CD4-positive, alpha-beta memory T cell (primary cell): ENCODE measurements around the gene GUCY1B1. TPM values are rescaled to one million over a fixed set of nuclear protein-coding genes. Genes with fewer than 3 reads are reported as not detected.

Experiments
- CTCF ChIA-PET: fragments of 350-600 bp; sonication (Branson Sonifier 250); formaldehyde crosslinking; loops from one replicate; lab custom pipeline; 2021; ENCODE audit warnings: inconsistent platforms; ENCODE audit not compliant: partially characterized antibody; lab: Charles Lee
- POLR2A ChIA-PET: fragments of 350-600 bp; sonication (Branson Sonifier 250); formaldehyde crosslinking; loops from one replicate; lab custom pipeline; 2021; ENCODE audit not compliant: partially characterized antibody; lab: Charles Lee
- DNase-seq, 5 donors: peaks; one replicate each; pipeline versions ENCODE4 v3.0.0 to v3.0.0-alpha.2; 2020 to 2022; ENCODE audit warnings: mixed read lengths in 1 of 5
- H3K27ac ChIP-seq: one replicate; pipeline ENCODE4 v1.7.0; 2013; ENCODE audit warnings: low read depth, low read length
- H3K27me3 ChIP-seq: 2 replicates; pipeline ENCODE4 v1.7.0; 2013; ENCODE audit warnings: mild to moderate bottlenecking, low read length, moderate library complexity; ENCODE audit not compliant: insufficient read depth
- H3K36me3 ChIP-seq: 2 replicates; pipeline ENCODE4 v1.7.0; 2013; ENCODE audit warnings: mild to moderate bottlenecking, low read length, moderate library complexity; ENCODE audit not compliant: insufficient read depth
- H3K4me1 ChIP-seq: 2 replicates; pipeline ENCODE4 v1.7.0; 2013; ENCODE audit warnings: mild to moderate bottlenecking, low read length, moderate library complexity; ENCODE audit not compliant: insufficient read depth
- H3K4me3 ChIP-seq, 2 donors: one replicate each; pipeline ENCODE4 v1.7.0; 2013; ENCODE audit warnings: low read length in 2 of 2, mild to moderate bottlenecking in 1 of 2
- H3K9me3 ChIP-seq, 2 donors: one replicate each; pipeline ENCODE4 v1.7.0; 2013; ENCODE audit warnings: low read length in 2 of 2, control low read depth in 1 of 2; ENCODE audit not compliant: control insufficient read depth in 1 of 2
- H3K27ac Mint-ChIP-seq, 7 donors: one replicate each; pipeline ENCODE4 v1.8.0; 2020 to 2021; ENCODE audit warnings: mixed read lengths in 7 of 7, mild to moderate bottlenecking in 6 of 7, inconsistent platforms in 3 of 7, moderate library complexity in 3 of 7
- H3K27me3 Mint-ChIP-seq, 2 donors: one replicate each; pipeline ENCODE4 v1.8.0; 2020 to 2021; ENCODE audit warnings: mixed read lengths in 2 of 2
- H3K36me3 Mint-ChIP-seq, 2 donors: one replicate each; pipeline ENCODE4 v1.8.0; 2020 to 2021; ENCODE audit warnings: mixed read lengths in 2 of 2, inconsistent platforms in 1 of 2, mild to moderate bottlenecking in 1 of 2
- H3K4me1 Mint-ChIP-seq, 4 donors: one replicate each; pipeline ENCODE4 v1.8.0; 2020 to 2021; ENCODE audit warnings: mixed read lengths in 4 of 4, mild to moderate bottlenecking in 1 of 4
- H3K4me3 Mint-ChIP-seq, 8 donors: one replicate each; pipeline ENCODE4 v1.8.0; 2020 to 2021; ENCODE audit warnings: mixed read lengths in 8 of 8, mild to moderate bottlenecking in 7 of 8, moderate library complexity in 6 of 8, inconsistent platforms in 3 of 8
- H3K9me3 Mint-ChIP-seq, 8 donors: one replicate each; pipeline ENCODE4 v1.8.0; 2020 to 2021; ENCODE audit warnings: mixed read lengths in 8 of 8, mild to moderate bottlenecking in 5 of 8, inconsistent platforms in 3 of 8, moderate library complexity in 1 of 8
- intact Hi-C: fragments of 100-400 bp; cut with micrococcal nuclease; formaldehyde crosslinking; loops from one replicate; pipeline ENCODE4 v1.15.1; 2023
- polyA plus RNA-seq, 2 donors: library from polyadenylated mRNA; unstranded; fragments of 300-500 nt; fragmentation: Illumina TruSeq; gene quantifications; one replicate each; pipeline ENCODE4 v1.2.3, GENCODE V29; 2021
- total RNA-seq, 2 experiments: library from RNA; stranded (reverse); gene quantifications; one replicate each; pipeline ENCODE4 v1.2.3, GENCODE V29; 2021

Gene GUCY1B1
- total and polyA plus RNA-seq, 4 experiments from 2014 or later: not detected

DNA sequence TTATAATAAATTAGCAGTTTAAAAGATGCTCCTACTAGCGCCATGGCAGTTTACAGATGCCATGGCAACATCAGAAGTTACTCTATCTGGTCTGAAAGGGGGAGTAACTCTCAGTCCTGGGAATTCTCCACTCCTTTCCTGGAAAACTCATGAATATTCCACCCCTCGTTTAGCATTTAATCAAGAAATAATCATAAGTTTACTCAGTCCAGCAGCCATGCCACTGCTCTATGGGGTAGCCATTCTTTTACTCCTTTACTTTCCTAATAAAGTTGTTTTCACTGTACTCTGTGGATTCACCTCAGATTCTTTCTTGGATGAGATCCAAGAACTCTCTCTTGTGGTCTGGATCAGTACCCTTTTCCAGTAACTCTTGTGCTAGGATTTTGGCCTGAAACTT is 52.3 kb downstream of the GUCY1B1 start:
- Histone ChIP-seq H3K4me3 (no peak overlapping the region), H3K4me1 (no peaks in the 10 kb centered on the region), H3K9me3 (no peaks in the 10 kb centered on the region), H3K27me3 (no peaks in the 10 kb centered on the region), H3K36me3 (no peaks in the 10 kb centered on the region), H3K27ac (no peak overlapping the region)
- Mint-ChIP-seq H3K36me3 (no peaks in the 10 kb centered on the region), H3K9me3 (no peaks in the 10 kb centered on the region), H3K4me1 (no peaks in the 10 kb centered on the region), H3K27me3 (peaks cover 0 to 1% of the 10 kb centered on the region in 2 donors), H3K27ac (no peak overlapping the region), H3K4me3 (no peak overlapping the region)
- intact Hi-C loops: no loop called here
- ChIA-PET CTCF (interaction anchor here (1.1 kb wide), 2 partner anchors 10 kb away, joined by 3 to 4 read pairs; no protein-coding TSS in a partner anchor), POLR2A (no interaction called here)
- DNase-seq: no peak

GRCh38 chr4:155818639-155819038 is 59.8 kb downstream of the GUCY1B1 start:
- H3K9me3 ChIP-seq: no peaks in the 10 kb centered on the region
- POLR2A ChIA-PET: no interaction called here

DNA sequence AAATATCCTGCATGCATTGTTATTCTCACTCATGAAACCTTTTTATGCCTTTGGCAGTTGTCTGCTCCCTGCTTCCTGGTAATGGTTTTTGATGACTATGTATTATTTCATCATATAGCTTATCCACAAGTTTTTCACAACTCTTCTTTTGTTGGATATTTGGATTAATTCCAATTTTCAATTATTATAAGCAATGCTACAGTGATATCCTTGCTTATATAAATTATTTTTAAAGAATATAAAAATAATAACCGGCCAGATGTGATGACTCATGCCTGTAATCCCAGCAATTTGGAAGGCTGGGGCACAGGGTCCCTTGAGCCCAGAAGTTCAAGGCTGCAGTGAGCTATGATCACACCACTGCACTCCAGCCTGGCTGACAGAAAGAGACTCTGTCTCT is 60.2 kb downstream of the GUCY1B1 start:
- no peak for DNase-seq
- no peak overlapping the region for H3K27ac ChIP-seq
- ChIA-PET CTCF (no interaction called here), POLR2A (no interaction called here)
- no peaks in the 10 kb centered on the region for H3K9me3 ChIP-seq
- Mint-ChIP-seq H3K36me3 (no peaks in the 10 kb centered on the region), H3K27ac (no peak overlapping the region), H3K27me3 (peaks cover 0 to 4% of the 10 kb centered on the region in 2 donors), H3K4me1 (no peaks in the 10 kb centered on the region), H3K4me3 (no peak overlapping the region), H3K9me3 (no peaks in the 10 kb centered on the region)
- intact Hi-C loops: no loop called here
- H3K4me1 ChIP-seq: no peaks in the 10 kb centered on the region
- no peaks in the 10 kb centered on the region for H3K27me3 ChIP-seq
- no peak overlapping the region for H3K4me3 ChIP-seq
- no peaks in the 10 kb centered on the region for H3K36me3 ChIP-seq

More at GRCh38 chr4:155818639-155819038, 59.8 kb downstream of the GUCY1B1 start:
- no peaks in the 10 kb centered on the region for H3K4me1 ChIP-seq
- intact Hi-C loops: no loop called here
- no peaks in the 10 kb centered on the region for H3K4me1 Mint-ChIP-seq
- no peak overlapping the region for H3K4me3 ChIP-seq
- no peaks in the 10 kb centered on the region for H3K36me3 Mint-ChIP-seq
- no peaks in the 10 kb centered on the region for H3K27me3 ChIP-seq
- peaks cover 0 to 4% of the 10 kb centered on the region in 2 donors for H3K27me3 Mint-ChIP-seq
- no peaks in the 10 kb centered on the region for H3K36me3 ChIP-seq
- no peak overlapping the region for H3K27ac Mint-ChIP-seq
- DNase-seq: no peak
- no peak overlapping the region for H3K4me3 Mint-ChIP-seq
- no peaks in the 10 kb centered on the region for H3K9me3 Mint-ChIP-seq
- CTCF ChIA-PET: no interaction called here
- H3K27ac ChIP-seq: no peak overlapping the region

GRCh38 chr4:155820887-155821518 is 62.2 kb downstream of the GUCY1B1 start:
- DNase-seq: no peak
- Mint-ChIP-seq H3K27ac (no peak overlapping the region), H3K4me1 (no peaks in the 10 kb centered on the region), H3K27me3 (peaks cover 1 to 4% of the 10 kb centered on the region in 2 donors), H3K36me3 (no peaks in the 10 kb centered on the region), H3K4me3 (no peak overlapping the region), H3K9me3 (no peaks in the 10 kb centered on the region)
- H3K4me1 ChIP-seq: no peaks in the 10 kb centered on the region
- no peaks in the 10 kb centered on the region for H3K27me3 ChIP-seq
- ChIA-PET CTCF (interaction anchor here (1.3 kb wide), 1 partner anchor 11 kb away, joined by 4 read pairs; no protein-coding TSS in a partner anchor), POLR2A (no interaction called here)
- intact Hi-C loops: no loop called here
- H3K4me3 ChIP-seq: no peak overlapping the region
- H3K27ac ChIP-seq: no peak overlapping the region
- no peaks in the 10 kb centered on the region for H3K36me3 ChIP-seq
- H3K9me3 ChIP-seq: no peaks in the 10 kb centered on the region

DNA sequence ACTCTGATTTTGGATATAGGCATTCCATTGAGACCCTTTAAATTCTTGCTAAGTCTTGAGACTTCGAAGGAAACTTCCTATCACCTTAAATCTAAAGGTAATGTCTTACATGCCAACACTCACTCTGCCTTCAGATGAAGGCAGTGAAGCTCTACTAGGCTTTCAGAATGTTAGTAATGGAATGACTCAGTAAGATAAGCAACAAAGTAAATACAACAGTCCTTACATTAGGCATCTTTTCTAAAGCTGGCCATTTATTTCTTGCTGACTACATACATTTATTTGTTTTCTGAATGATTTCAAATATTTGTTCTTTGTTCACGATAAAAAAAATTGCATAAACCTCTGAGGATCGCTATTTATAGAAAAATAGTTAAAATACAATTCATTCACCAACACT is 63.8 kb downstream of the GUCY1B1 start:
- ChIA-PET CTCF (no interaction called here), POLR2A (no interaction called here)

DNA sequence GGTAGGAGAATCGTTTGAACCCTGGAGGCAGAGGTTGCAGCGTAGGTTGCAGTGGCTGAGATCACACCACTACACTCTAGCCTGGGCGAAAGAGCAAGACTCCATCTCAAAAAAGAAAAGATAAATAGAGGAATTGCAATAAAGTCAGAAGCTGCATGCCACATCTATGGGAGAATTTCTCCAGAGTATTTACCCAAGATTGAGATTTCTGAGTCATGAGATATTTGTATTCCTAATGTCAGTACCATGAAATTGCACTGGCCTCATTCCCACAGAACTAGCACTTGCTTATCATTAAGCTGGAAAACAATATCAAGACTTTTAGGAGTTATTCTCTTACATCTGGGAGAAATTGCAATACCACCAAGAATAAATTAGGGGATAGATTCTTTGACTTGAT is 69.8 kb downstream of the GUCY1B1 start:
- no peaks in the 10 kb centered on the region for H3K9me3 ChIP-seq
- CTCF ChIA-PET: no interaction called here
- no peaks in the 10 kb centered on the region for H3K36me3 ChIP-seq
- DNase-seq: no peak
- intact Hi-C loops: no loop called here
- H3K4me3 ChIP-seq: no peak overlapping the region
- H3K4me1 Mint-ChIP-seq: no peaks in the 10 kb centered on the region
- POLR2A ChIA-PET: no interaction called here
- no peaks in the 10 kb centered on the region for H3K36me3 Mint-ChIP-seq
- H3K9me3 Mint-ChIP-seq: no peaks in the 10 kb centered on the region
- H3K27me3 Mint-ChIP-seq: peaks cover 0 to 1% of the 10 kb centered on the region in 2 donors
- H3K27ac Mint-ChIP-seq: no peak overlapping the region
- no peaks in the 10 kb centered on the region for H3K27me3 ChIP-seq
- no peak overlapping the region for H3K27ac ChIP-seq
- no peaks in the 10 kb centered on the region for H3K4me1 ChIP-seq
- no peak overlapping the region for H3K4me3 Mint-ChIP-seq

More for the DNA sequence above, 63.8 kb downstream of the GUCY1B1 start:
- H3K36me3 ChIP-seq: no peaks in the 10 kb centered on the region
- H3K27ac ChIP-seq: no peak overlapping the region
- Mint-ChIP-seq H3K4me3 (no peak overlapping the region), H3K27me3 (peaks cover 1 to 4% of the 10 kb centered on the region in 2 donors), H3K36me3 (no peaks in the 10 kb centered on the region), H3K27ac (no peak overlapping the region), H3K9me3 (no peaks in the 10 kb centered on the region), H3K4me1 (no peaks in the 10 kb centered on the region)
- intact Hi-C loops: no loop called here
- no peak overlapping the region for H3K4me3 ChIP-seq
- no peaks in the 10 kb centered on the region for H3K27me3 ChIP-seq
- H3K9me3 ChIP-seq: no peaks in the 10 kb centered on the region
- H3K4me1 ChIP-seq: no peaks in the 10 kb centered on the region
- DNase-seq: no peak

GRCh38 chr4:155832664-155833063 is 73.8 kb downstream of the GUCY1B1 start:
- no peaks in the 10 kb centered on the region for H3K4me1 ChIP-seq
- Mint-ChIP-seq H3K4me3 (no peak overlapping the region), H3K27me3 (peaks cover under 1 to 3% of the 10 kb centered on the region in 2 donors), H3K9me3 (peaks cover 0 to 1% (median 0%) of the 10 kb centered on the region in 8 donors), H3K27ac (no peak overlapping the region), H3K4me1 (peaks cover 0 to 2% (median 0%) of the 10 kb centered on the region in 4 donors), H3K36me3 (no peaks in the 10 kb centered on the region)
- ChIA-PET POLR2A (no interaction called here), CTCF (no interaction called here)
- no peak for DNase-seq
- no peak overlapping the region for H3K4me3 ChIP-seq
- H3K9me3 ChIP-seq: no peaks in the 10 kb centered on the region
- H3K27ac ChIP-seq: no peak overlapping the region
- intact Hi-C loops: no loop called here
- no peaks in the 10 kb centered on the region for H3K27me3 ChIP-seq
- no peaks in the 10 kb centered on the region for H3K36me3 ChIP-seq
